K562 treated with DMSO at 1 percent for 24 hours (cell line): Measurements from ENCODE around the gene ZDHHC21. TPM values are rescaled to one million over a fixed set of nuclear protein-coding genes. Genes with fewer than 3 reads are reported as not detected.

Experiments
- total RNA-seq: library from RNA; unstranded; fragments of 300-600 nt; gene quantifications from 2 replicates; pipeline ENCODE4 v1.2.3, GENCODE V29; 2022; ENCODE audit warnings: low read depth; ENCODE audit not compliant: insufficient read depth

ZDHHC21 gene
- 0.22 and 0.28 TPM in 2 replicates for total RNA-seq

GRCh38 chr9:14693251-14693861, at the start of gene ZDHHC21:
ZDHHC21 (minus strand) TSS chr9:14693432; CDS start chr9:14674340, 19,092 bp downstream.

GRCh38 chr9:14722391-14723035, 29.3 kb upstream of the ZDHHC21 start, which contains the start of gene CER1:
CER1 (minus strand) TSS chr9:14722733; CDS start chr9:14722672, 61 bp downstream.

Other genes with a start within 250 kb of the ZDHHC21 start
- not detected in 2 replicates for gene CER1, start 29.3 kb upstream of the ZDHHC21 start, total RNA-seq
- gene FREM1, start 217.0 kb upstream of the ZDHHC21 start, total RNA-seq = 0.09 and 0.21 TPM in 2 replicates